Panc1 (cell line): ENCODE results near the gene ITGA8. TPM values are rescaled to one million over a fixed set of nuclear protein-coding genes. Genes with fewer than 3 reads are reported as not detected.

Experiments used
- ATAC-seq: fragments of 200-7000 bp; cut with Tn5 transposase; 2 replicates; pipeline ENCODE4 v1.9.1; 2020; ENCODE audit warnings: mild to moderate bottlenecking, moderate library complexity
- BruUV-seq: library from RNA; stranded (reverse); fragments of 400-500 nt; replicated peaks from 2 replicates; lab custom pipeline; 2021; lab: Mats Ljungman, UMichigan
- CTCF ChIA-PET: fragments of 300-600 bp; sonication (Branson Sonifier 250); formaldehyde crosslinking; loops from one replicate; lab custom pipeline; 2022; ENCODE audit warnings: antibody characterized with exemption; lab: Charles Lee
- POLR2A ChIA-PET: fragments of 300-600 bp; sonication (Branson Sonifier 250); formaldehyde crosslinking; loops from one replicate; lab custom pipeline; 2022; ENCODE audit warnings: antibody characterized with exemption; lab: Charles Lee
- DNase-seq: peaks from one replicate; pipeline ENCODE4 v3.0.0-alpha.2; 2010; ENCODE audit warnings: low read depth, low spot score
- H3K27ac ChIP-seq: 2 replicates; pipeline ENCODE4 v1.5.1; 2011; ENCODE audit warnings: mild to moderate bottlenecking, low read length, inconsistent platforms
- H3K27me3 ChIP-seq: fragments of 200-500 bp; sonication (Bioruptor generic); 2 replicates; pipeline ENCODE4 v1.6.0; 2014; ENCODE audit warnings: low read length, inconsistent platforms; ENCODE audit not compliant: control insufficient read depth, insufficient read depth
- H3K36me3 ChIP-seq: fragments of 200-500 bp; sonication (Bioruptor generic); 2 replicates; pipeline ENCODE4 v1.5.1; 2014; ENCODE audit warnings: inconsistent platforms, mild to moderate bottlenecking, low read length, moderate library complexity; ENCODE audit not compliant: control insufficient read depth, insufficient read depth
- H3K4me1 ChIP-seq: 2 replicates; pipeline ENCODE4 v1.5.1; 2011; ENCODE audit warnings: inconsistent platforms, mild to moderate bottlenecking, low read length, moderate library complexity; ENCODE audit not compliant: control insufficient read depth, insufficient read depth
- H3K4me3 ChIP-seq, 2 experiments: 2 replicates each; pipeline ENCODE4 v1.5.1; 2011 to 2012; ENCODE audit warnings: low read depth in 2 of 2, low read length in 2 of 2, mild to moderate bottlenecking in 2 of 2, inconsistent platforms in 1 of 2, moderate library complexity in 1 of 2
- H3K9me3 ChIP-seq: fragments of 200-500 bp; sonication (Bioruptor generic); 2 replicates; pipeline ENCODE4 v1.5.1; 2014; ENCODE audit warnings: low read depth, mild to moderate bottlenecking, inconsistent platforms, low read length, moderate library complexity; ENCODE audit not compliant: control insufficient read depth, insufficient read depth
- POLR2AphosphoS5 ChIP-seq: IDR thresholded peaks from 2 replicates; pipeline ENCODE4 v1.6.1; 2012; ENCODE audit warnings: mild to moderate bottlenecking, low read depth, low read length, moderate library complexity
- SIN3A ChIP-seq: IDR thresholded peaks from 2 replicates; pipeline ENCODE4 v1.6.1; 2012; ENCODE audit warnings: low read depth, mild to moderate bottlenecking, low read length, moderate library complexity, borderline replicate concordance; ENCODE audit not compliant: insufficient read depth
- TCF7L2 ChIP-seq: IDR thresholded peaks from 2 replicates; pipeline ENCODE4 v1.6.1; 2011; ENCODE audit warnings: mild to moderate bottlenecking, low read depth, low read length, inconsistent platforms
- in situ Hi-C: cut with HindIII; loops from 2 replicates; pipeline ENCODE4 v1.10.0; 2016; ENCODE audit warnings: low sequenced_read_pairs, low pct_unique_long_range_greater_than_20kb
- intact Hi-C: fragments of 100-400 bp; cut with micrococcal nuclease; formaldehyde crosslinking; loops from one replicate; pipeline ENCODE4 v1.10.0; 2022; ENCODE audit not compliant: unreplicated experiment
- total RNA-seq: library from RNA; stranded (reverse); gene quantifications from one replicate; pipeline ENCODE4 v1.2.1, GENCODE V29; 2021; ENCODE audit not compliant: unreplicated experiment
- TF ChIP-seq, protein P1 (sequence below), 2 experiments: IDR thresholded peaks; 2 replicates each; pipeline ENCODE4 v1.6.1; 2011 to 2012; ENCODE audit warnings: low read depth in 2 of 2, control low read depth in 1 of 2, low read length in 1 of 2, mild to moderate bottlenecking in 1 of 2, moderate library complexity in 1 of 2; ENCODE audit not compliant: insufficient read depth in 1 of 2
- TF ChIP-seq, protein P2 (sequence below): fragments of 450-650 bp; IDR thresholded peaks from 2 replicates; pipeline ENCODE4 v1.5.1; 2017; ENCODE audit warnings: mild to moderate bottlenecking

The ITGA8 gene
- total RNA-seq, 1 experiment from 2014 or later, result 0.18 TPM

DNA sequence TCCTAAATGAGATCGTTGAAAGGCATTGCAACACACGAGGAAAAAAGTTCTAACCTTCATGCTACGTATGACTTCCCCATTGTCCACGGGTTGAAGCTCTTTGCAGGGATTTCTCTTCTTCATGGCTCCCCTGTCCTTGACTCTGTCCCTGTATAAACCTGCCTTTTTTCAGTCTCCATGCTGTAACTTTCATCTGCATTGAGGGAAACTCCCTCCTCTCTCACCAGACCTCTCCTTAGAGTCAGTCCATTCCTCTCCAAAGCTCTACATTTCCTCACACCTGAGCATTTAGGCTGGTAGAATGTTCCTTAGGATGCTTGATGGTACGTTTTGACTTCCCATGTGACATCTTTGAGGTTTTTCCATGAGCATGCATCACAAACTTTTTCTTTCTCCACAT lies 214.4 kb downstream of the ITGA8 start:
- ChIA-PET POLR2A (no interaction called here), CTCF (no interaction called here)
- no peaks in the 10 kb centered on the region; the same call in 1 of the 2 replicates for H3K27me3 ChIP-seq
- no peak overlapping the region for H3K27ac ChIP-seq
- ATAC-seq (no peak), DNase-seq (no peak)
- BruUV-seq, result no TSS peak
- TF ChIP-seq SIN3A (no peak), TCF7L2 (no peak), POLR2AphosphoS5 (no peak)
- TF ChIP-seq, protein P1, sequence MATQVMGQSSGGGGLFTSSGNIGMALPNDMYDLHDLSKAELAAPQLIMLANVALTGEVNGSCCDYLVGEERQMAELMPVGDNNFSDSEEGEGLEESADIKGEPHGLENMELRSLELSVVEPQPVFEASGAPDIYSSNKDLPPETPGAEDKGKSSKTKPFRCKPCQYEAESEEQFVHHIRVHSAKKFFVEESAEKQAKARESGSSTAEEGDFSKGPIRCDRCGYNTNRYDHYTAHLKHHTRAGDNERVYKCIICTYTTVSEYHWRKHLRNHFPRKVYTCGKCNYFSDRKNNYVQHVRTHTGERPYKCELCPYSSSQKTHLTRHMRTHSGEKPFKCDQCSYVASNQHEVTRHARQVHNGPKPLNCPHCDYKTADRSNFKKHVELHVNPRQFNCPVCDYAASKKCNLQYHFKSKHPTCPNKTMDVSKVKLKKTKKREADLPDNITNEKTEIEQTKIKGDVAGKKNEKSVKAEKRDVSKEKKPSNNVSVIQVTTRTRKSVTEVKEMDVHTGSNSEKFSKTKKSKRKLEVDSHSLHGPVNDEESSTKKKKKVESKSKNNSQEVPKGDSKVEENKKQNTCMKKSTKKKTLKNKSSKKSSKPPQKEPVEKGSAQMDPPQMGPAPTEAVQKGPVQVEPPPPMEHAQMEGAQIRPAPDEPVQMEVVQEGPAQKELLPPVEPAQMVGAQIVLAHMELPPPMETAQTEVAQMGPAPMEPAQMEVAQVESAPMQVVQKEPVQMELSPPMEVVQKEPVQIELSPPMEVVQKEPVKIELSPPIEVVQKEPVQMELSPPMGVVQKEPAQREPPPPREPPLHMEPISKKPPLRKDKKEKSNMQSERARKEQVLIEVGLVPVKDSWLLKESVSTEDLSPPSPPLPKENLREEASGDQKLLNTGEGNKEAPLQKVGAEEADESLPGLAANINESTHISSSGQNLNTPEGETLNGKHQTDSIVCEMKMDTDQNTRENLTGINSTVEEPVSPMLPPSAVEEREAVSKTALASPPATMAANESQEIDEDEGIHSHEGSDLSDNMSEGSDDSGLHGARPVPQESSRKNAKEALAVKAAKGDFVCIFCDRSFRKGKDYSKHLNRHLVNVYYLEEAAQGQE (IDR thresholded peaks at IDR 0.05; ENCODE audit: insufficient read depth in 1 of 2, low read depth in 2 of 2, low read length in 1 of 2), result no peak
- TF ChIP-seq, protein P2, sequence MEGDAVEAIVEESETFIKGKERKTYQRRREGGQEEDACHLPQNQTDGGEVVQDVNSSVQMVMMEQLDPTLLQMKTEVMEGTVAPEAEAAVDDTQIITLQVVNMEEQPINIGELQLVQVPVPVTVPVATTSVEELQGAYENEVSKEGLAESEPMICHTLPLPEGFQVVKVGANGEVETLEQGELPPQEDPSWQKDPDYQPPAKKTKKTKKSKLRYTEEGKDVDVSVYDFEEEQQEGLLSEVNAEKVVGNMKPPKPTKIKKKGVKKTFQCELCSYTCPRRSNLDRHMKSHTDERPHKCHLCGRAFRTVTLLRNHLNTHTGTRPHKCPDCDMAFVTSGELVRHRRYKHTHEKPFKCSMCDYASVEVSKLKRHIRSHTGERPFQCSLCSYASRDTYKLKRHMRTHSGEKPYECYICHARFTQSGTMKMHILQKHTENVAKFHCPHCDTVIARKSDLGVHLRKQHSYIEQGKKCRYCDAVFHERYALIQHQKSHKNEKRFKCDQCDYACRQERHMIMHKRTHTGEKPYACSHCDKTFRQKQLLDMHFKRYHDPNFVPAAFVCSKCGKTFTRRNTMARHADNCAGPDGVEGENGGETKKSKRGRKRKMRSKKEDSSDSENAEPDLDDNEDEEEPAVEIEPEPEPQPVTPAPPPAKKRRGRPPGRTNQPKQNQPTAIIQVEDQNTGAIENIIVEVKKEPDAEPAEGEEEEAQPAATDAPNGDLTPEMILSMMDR, result no peak
- intact Hi-C loops, result no loop called here
- no peaks in the 10 kb centered on the region for H3K9me3 ChIP-seq
- no peaks in the 10 kb centered on the region for H3K36me3 ChIP-seq
- H3K4me1 ChIP-seq, result no peaks in the 10 kb centered on the region; the same call in 1 of the 2 replicates
- H3K4me3 ChIP-seq, result no peak overlapping the region
- in situ Hi-C loops, result no loop called here

DNA sequence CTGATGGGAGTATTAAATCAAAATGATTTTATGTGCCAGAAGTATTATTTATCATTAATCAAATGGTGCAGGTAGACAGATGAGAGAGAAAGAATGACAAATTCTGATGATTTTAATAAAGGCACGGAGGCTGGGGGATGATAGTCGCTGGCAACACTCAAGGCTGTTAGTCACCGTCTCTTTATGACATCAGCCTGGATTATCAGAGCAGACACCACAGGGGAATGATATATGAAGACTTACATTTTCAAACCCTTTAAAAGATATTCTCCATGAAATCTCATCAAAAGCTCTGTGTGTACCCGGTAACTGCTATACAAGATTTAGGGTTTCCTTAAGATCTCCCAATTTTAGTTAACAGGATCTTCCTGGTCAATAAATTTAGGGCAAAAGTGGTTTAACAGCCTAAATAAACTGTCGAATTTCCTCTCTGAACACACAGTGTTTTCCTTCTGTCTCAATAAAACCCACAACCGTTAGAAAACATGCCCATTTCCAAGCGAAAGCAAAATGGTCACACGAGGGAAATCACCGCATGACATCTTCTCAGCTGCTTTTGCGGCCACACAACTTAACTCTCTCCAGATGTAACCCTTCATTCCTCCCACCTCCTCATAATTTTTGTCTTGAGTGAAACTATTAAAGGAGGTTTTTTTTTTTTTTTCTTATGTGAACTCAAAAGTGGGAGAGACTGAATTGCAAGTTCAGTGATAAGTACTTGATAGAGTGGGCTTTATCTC lies 215.5 kb downstream of the ITGA8 start:
- POLR2A ChIA-PET, result no interaction called here
- DNase-seq, result no peak

More for the DNA sequence above, 215.5 kb downstream of the ITGA8 start:
- H3K36me3 ChIP-seq, result no peaks in the 10 kb centered on the region
- H3K27ac ChIP-seq, result no peak overlapping the region
- TF ChIP-seq, protein P1 (IDR thresholded peaks at IDR 0.05; ENCODE audit: insufficient read depth in 1 of 2, low read depth in 2 of 2, low read length in 1 of 2), result no peak
- no peak for TF ChIP-seq TCF7L2
- no peak for TF ChIP-seq POLR2AphosphoS5
- no peak for TF ChIP-seq SIN3A
- TF ChIP-seq, protein P2, result no peak
- in situ Hi-C loops (no loop called here), intact Hi-C loops (no loop called here)
- ATAC-seq, result no peak
- no TSS peak for BruUV-seq
- no peaks in the 10 kb centered on the region; the same call in 1 of the 2 replicates for H3K27me3 ChIP-seq
- H3K4me3 ChIP-seq, result no peak overlapping the region
- H3K4me1 ChIP-seq, result no peaks in the 10 kb centered on the region; the same call in 1 of the 2 replicates
- no peaks in the 10 kb centered on the region for H3K9me3 ChIP-seq
- CTCF ChIA-PET, result no interaction called here
